A549 treated with Hydrocortisone at 1 μM for 4 hours (cell line): ENCODE results near the gene HRNR. TPM values are rescaled to one million over a fixed set of nuclear protein-coding genes. Genes with fewer than 3 reads are reported as not detected.

Source experiments
- total RNA-seq: library from RNA; stranded (reverse); fragments of 200-300 nt; extraction: Qiagen RNA extraction; gene quantifications from 5 replicates; pipeline ENCODE4 v1.2.3, GENCODE V29; 2022

HRNR gene
- not detected in 5 replicates for total RNA-seq

DNA sequence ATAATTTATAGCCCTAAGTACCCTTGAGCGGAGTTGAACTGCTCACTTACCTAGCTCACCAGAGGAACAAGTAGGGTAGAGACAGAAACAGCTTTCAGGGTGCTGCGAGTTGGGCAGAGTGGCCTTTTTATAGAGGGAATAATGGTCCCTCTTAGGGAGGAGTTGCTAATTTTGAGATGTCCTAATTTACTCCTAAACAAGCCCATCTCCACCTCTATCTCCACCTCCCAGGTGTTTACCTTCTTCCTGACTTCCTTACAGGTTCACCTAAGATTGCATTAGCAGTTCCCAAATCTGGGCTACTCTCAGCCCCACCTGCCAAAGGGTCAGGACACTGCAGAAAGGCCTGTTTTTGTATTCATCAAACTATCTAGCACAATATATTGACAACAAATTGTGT, at the start of gene HRNR:
TSS of gene HRNR (minus strand) at position 101 of the 400 bp plus-strand sequence. CDS start 940 bp downstream, outside the sequence.

Other genes starting within 250 kb of the HRNR start
- gene S100A10, start 230.3 kb downstream of the HRNR start, total RNA-seq: 1,665 to 2,678 TPM (median 2,486 TPM) in 5 replicates
- 1,506 to 1,968 TPM (median 1,956 TPM) in 5 replicates for gene S100A11, start 187.2 kb downstream of the HRNR start, total RNA-seq
- gene TCHHL1, start 135.1 kb downstream of the HRNR start, total RNA-seq: not detected in 5 replicates
- 0.16 to 0.30 TPM (median 0.29 TPM) in 5 replicates for gene TCHH, start 108.7 kb downstream of the HRNR start, total RNA-seq
- gene RPTN, start 65.0 kb downstream of the HRNR start, total RNA-seq: 0.02 TPM in 1 of 5 replicates, not detected in the others
- 0.01 to 0.02 TPM (median 0.01 TPM) in 3 of 5 replicates, not detected in the others for gene FLG, start 101.0 kb upstream of the HRNR start, total RNA-seq
- gene FLG2, start 135.8 kb upstream of the HRNR start, total RNA-seq: not detected in 5 replicates
- gene CRNN, start 190.1 kb upstream of the HRNR start, total RNA-seq: not detected in 5 replicates